SJSA1 (cell line): ENCODE results near the gene WDTC1. TPM values are rescaled to one million over a fixed set of nuclear protein-coding genes. Genes with fewer than 3 reads are reported as not detected.

Experiments
- DNase-seq, 2 experiments: peaks; one replicate each; pipeline ENCODE4 v3.0.0-alpha.2; 2015 to 2020; ENCODE audit warnings: low spot score in 2 of 2, low read depth in 1 of 2
- H3K27ac ChIP-seq: fragments of 250-450 bp; sonication (Bioruptor Pico); 2 replicates; pipeline ENCODE4 v1.5.1; 2020; ENCODE audit warnings: mild to moderate bottlenecking, moderate library complexity
- H3K27me3 ChIP-seq: fragments of 250-450 bp; sonication (Bioruptor Pico); replicated peaks from 2 replicates; pipeline ENCODE4 v1.5.1; 2020; ENCODE audit warnings: mild to moderate bottlenecking, moderate library complexity
- H3K36me3 ChIP-seq: fragments of 250-450 bp; sonication (Bioruptor Pico); 2 replicates; pipeline ENCODE4 v1.5.1; 2020; ENCODE audit warnings: mild to moderate bottlenecking
- H3K4me1 ChIP-seq: fragments of 250-450 bp; sonication (Bioruptor Pico); replicated peaks from 2 replicates; pipeline ENCODE4 v1.6.1; 2021; ENCODE audit warnings: mild to moderate bottlenecking
- H3K4me3 ChIP-seq: fragments of 250-450 bp; sonication (Bioruptor Pico); 2 replicates; pipeline ENCODE4 v1.5.1; 2020; ENCODE audit warnings: mild to moderate bottlenecking
- H3K9me3 ChIP-seq: fragments of 250-450 bp; sonication (Bioruptor Pico); replicated peaks from 2 replicates; pipeline ENCODE4 v1.5.1; 2020; ENCODE audit warnings: mild to moderate bottlenecking
- total RNA-seq: library from RNA; depleted of rRNA; stranded (reverse); fragments of >200 nt; shearing (Covaris generic); gene quantifications from 2 replicates; pipeline ENCODE4 v1.2.3, GENCODE V29; 2014

Gene WDTC1
- total RNA-seq, 1 experiment from 2014 or later, result 11.9 TPM

DNA sequence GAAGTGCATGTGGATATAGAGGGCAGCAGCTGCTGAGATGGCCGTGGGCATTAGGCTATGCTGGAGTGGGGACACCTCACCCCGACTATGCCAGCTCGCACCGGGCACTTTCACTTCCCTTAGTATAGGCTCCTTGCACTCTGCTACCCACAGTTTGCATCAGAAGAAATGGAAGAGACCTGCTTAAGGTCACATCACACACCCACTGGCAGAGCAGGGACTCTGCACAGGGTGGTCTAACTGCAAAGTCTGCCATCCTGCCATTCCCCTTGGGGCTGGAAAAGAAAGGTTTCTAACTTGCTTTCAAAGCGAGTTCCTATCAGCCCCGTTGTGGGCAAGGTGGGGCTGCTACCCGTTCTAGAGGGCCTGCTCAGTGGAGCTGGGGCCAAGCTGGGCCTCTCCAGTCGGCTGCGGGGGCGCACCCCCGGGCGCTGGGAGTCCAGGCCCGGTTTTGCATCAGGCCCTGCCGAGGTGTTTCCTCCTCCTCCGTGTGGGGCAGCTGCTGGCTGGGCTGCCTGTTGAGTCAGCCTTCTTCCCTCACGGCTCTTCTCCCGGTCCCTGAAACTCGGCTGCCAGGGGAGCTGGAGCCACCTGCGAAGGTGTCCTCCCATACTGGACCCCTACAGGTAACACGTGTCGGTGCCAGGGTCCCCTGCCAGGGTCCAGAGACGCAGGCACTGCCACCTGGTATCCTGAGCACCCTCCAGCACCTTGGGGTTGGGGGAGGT is 107.3 kb downstream of the WDTC1 start, which contains the start of gene SYTL1:
Gene SYTL1, plus strand, starts transcription at position 498 of the 728 bp plus-strand sequence. CDS start 3,313 bp downstream, outside the sequence.
- Histone ChIP-seq H3K27ac (no peak within 1 kb of the TSS), H3K27me3 (no peaks in the 10 kb centered on the region), H3K9me3 (no peaks in the 10 kb centered on the region), H3K36me3 (peaks cover 8% of the 10 kb centered on the region), H3K4me1 (peaks cover 19% of the 10 kb centered on the region), H3K4me3 (no peak within 1 kb of the TSS)
- peak in 1 of 2 experiments; percentile 31 for DNase-seq

DNA sequence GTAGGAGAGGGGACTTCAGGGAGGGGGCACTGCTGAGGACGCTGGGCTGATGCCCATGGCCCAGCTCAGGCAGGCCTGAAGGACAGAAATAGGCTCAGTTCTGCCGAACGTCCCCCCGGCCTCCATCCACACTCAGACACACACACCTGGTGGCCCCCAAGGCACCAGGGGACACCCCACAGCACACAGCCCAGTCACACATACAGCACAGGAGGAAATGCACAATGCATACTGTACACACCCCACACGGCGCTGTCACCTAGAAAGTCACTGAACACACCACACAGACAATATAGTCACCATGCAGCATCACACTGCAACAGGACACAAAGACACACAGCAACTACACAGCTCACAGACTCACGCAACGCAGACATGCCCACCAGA is 108.0 kb downstream of the WDTC1 start:
- Histone ChIP-seq H3K9me3 (no peaks in the 10 kb centered on the region), H3K27ac (no peak overlapping the region), H3K27me3 (no peaks in the 10 kb centered on the region), H3K4me3 (no peak overlapping the region), H3K36me3 (peaks cover 8% of the 10 kb centered on the region; the same call in 1 of the 2 replicates), H3K4me1 (peaks cover 26% of the 10 kb centered on the region)
- no peak for DNase-seq

DNA sequence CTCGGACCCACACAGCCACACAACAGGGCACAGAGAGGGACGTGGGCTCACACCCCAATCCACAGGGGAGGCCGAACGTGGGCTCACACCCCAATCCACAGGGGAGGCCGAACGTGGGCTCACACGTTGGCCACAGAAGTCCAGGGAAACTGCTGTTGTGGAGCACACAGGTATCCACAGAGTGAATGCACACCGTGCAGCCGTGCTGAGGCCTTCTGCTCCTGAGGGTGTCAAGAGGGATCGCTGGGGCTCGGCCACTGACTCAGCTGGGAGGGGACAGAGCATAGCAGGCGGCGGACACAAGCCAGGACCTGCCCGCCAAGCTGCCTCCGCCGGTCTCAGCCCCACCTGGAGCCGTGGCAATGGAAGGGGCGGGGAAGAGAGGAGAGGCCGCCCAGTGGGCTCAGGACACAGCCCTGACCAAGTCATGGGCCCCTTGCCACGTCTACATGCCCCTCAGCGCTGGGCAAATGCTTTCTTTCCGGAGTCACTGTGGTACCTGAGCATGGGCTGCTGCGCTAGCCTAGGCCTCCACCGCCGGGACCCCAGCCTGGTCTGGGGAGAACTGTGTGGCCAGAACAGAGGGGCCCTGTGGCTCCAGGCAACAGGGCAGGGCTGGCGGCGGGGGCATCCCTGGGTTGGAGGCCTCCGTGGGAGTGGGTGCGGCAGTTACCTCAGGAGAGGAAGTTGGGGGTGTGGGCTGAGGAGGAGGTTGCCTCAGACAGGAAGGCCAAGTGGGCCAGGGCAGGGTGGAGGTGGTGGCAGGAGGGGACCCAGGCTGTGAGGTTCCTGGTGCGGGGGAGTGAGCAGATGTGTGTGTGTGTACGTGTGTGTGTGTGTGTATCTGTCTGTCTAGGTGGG is 108.6 kb downstream of the WDTC1 start:
- Histone ChIP-seq H3K36me3 (peaks cover 8% of the 10 kb centered on the region; the same call in 1 of the 2 replicates), H3K9me3 (no peaks in the 10 kb centered on the region), H3K4me3 (no peak overlapping the region), H3K4me1 (peaks cover 31% of the 10 kb centered on the region), H3K27ac (no peak overlapping the region), H3K27me3 (no peaks in the 10 kb centered on the region)
- DNase-seq, result no peak

DNA sequence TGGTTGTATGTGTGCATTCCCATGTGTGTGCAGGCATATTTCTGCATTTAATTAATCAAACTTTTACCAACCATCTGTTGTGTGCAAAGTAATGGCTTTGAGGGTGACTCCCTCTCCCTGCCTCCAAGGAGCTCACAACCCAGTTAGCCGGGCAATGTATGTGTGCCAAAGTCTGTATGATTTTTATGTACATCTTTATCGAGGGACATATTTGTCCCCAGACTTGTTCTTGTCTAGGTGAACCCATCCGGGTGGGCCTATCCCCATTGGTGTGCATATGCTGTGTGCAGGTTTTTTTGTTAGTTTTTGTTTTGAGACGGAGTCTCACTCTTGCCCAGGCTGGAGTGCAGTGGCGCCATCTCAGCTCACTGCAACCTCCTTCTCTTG is 109.2 kb downstream of the WDTC1 start:
- H3K9me3 ChIP-seq, result no peaks in the 10 kb centered on the region
- no peak for DNase-seq
- no peak overlapping the region for H3K4me3 ChIP-seq
- no peaks in the 10 kb centered on the region for H3K27me3 ChIP-seq
- H3K36me3 ChIP-seq, result peaks cover 3% of the 10 kb centered on the region; the same call in 1 of the 2 replicates
- peaks cover 31% of the 10 kb centered on the region for H3K4me1 ChIP-seq
- H3K27ac ChIP-seq, result no peak overlapping the region

DNA sequence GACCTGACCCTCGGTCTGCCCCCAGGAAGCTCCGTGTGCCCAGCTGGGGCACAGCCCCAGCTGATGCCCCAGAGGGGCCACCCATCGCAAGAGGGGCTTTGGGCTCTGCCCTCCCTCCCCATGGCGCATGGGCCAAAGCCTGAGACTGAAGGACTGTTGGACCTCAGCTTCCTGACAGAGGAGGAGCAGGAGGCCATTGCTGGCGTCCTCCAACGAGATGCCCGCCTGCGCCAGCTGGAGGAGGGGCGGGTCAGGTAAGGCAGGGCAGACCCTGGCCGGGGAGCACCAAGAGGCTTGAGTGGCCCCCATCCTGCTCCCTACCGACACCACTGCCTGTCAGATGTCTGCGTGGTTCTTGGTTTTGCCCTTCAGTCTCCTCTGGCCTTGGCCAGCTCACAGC is 110.8 kb downstream of the WDTC1 start:
- Histone ChIP-seq H3K36me3 (no peaks in the 10 kb centered on the region), H3K27ac (no peak overlapping the region), H3K9me3 (no peaks in the 10 kb centered on the region), H3K4me3 (no peak overlapping the region), H3K27me3 (no peaks in the 10 kb centered on the region), H3K4me1 (peaks cover 47% of the 10 kb centered on the region)
- DNase-seq, result no peak

DNA sequence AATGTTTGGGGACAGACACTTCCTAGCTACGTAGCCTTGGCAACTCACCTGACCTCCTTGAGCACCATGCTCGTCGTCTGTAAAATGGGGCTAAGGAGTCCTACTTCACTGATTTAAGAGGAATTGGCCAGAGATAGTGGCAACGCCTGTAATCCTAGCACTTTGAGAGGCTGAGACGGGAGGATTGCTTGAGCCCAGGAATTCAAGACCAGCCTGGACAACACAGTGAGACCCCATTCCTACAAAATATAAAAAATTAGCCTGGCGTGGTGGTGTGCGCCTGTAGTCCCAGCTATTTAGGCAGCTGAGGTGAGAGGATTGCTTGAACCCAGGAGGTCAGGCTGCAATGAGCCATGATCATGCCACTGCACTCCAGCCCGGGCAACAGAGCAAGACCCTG is 111.9 kb downstream of the WDTC1 start:
- no peaks in the 10 kb centered on the region for H3K27me3 ChIP-seq
- H3K4me3 ChIP-seq, result no peak overlapping the region
- peaks cover 38% of the 10 kb centered on the region for H3K4me1 ChIP-seq
- H3K36me3 ChIP-seq, result no peaks in the 10 kb centered on the region
- no peak for DNase-seq
- no peaks in the 10 kb centered on the region for H3K9me3 ChIP-seq
- H3K27ac ChIP-seq, result no peak overlapping the region

DNA sequence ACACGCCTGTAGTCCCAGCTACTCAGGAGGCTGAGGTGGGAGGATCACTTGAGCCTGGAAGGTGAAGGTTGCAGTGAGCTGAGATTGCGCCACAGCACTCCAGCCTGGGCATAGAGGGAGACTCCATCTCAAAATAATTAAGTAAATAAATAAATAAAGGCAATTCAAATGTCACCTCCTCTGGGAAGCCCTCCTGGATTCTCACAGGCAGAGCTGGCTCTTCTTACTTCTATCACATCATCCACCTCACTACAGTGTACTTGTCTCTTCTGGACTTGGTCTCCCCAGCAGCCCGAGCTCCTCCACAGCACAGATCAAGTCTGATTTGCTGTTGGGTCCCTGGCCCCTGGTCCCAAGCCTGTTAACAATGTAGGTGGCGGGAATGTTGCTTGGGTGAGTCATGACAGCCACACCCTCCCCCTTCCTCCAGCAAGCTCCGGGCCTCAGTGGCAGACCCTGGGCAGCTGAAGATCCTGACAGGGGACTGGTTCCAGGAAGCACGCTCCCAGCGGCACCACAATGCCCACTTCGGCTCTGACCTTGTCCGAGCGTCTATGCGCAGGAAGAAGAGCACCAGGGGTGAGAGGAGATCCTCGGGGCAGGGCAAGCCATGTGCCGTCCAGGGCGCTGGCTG is 112.7 kb downstream of the WDTC1 start:
- H3K27me3 ChIP-seq, result no peaks in the 10 kb centered on the region
- H3K27ac ChIP-seq, result no peak overlapping the region
- H3K4me3 ChIP-seq, result no peak overlapping the region
- H3K4me1 ChIP-seq, result peaks cover 31% of the 10 kb centered on the region
- no peaks in the 10 kb centered on the region for H3K36me3 ChIP-seq
- no peaks in the 10 kb centered on the region for H3K9me3 ChIP-seq
- peak; percentile 55 to 71 for DNase-seq

DNA sequence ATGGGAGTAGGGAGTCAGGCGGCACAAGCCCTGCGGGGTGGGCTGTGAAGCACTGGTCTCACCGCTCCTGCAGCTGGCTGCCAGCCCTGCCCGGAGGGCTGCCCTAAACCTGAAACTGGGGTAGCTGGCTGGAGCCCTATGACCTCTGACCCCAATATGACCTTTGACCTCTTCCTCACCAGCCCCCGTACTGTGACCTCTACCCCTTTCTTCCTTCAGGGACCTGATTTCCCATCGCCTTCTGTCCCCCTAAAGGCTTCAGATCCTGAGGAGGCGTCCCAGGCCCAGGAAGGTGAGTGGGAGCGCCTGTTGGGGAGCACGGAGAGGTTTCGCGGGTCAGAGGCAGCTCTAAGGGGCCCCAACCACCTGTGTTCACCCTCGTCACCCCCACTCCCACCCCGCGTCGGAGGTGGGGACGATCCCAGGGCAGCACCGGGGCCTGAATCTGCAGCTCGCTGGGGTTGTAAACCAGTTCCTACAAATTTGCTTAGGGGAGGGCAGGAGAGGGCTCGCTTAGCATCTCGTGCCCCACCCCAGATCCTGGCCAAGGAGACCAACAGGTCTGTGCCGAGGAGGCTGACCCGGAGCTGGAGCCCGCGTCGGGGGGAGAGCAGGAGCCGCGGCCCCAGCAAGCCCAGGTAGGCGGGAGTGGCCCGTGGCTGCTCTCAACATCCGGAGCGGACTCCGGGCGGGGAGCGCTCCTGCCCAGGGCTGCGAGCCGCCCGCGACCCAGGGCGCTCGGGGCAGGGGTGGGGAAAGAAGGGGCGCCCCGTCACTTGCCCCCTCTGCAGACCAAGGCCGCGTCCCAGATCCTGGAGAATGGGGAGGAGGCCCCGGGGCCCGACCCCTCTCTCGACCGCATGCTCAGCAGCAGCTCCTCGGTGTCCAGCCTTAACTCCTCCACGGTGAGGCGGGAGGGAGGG is 114.7 kb downstream of the WDTC1 start:
- peak overlapping the region; percentile 46 for H3K4me3 ChIP-seq
- H3K4me1 ChIP-seq, result peaks cover 28% of the 10 kb centered on the region
- H3K36me3 ChIP-seq, result no peaks in the 10 kb centered on the region
- no peaks in the 10 kb centered on the region for H3K27me3 ChIP-seq
- no peaks in the 10 kb centered on the region for H3K9me3 ChIP-seq
- H3K27ac ChIP-seq, result no peak overlapping the region
- DNase-seq, result peak in 1 of 2 experiments; percentile 68

DNA sequence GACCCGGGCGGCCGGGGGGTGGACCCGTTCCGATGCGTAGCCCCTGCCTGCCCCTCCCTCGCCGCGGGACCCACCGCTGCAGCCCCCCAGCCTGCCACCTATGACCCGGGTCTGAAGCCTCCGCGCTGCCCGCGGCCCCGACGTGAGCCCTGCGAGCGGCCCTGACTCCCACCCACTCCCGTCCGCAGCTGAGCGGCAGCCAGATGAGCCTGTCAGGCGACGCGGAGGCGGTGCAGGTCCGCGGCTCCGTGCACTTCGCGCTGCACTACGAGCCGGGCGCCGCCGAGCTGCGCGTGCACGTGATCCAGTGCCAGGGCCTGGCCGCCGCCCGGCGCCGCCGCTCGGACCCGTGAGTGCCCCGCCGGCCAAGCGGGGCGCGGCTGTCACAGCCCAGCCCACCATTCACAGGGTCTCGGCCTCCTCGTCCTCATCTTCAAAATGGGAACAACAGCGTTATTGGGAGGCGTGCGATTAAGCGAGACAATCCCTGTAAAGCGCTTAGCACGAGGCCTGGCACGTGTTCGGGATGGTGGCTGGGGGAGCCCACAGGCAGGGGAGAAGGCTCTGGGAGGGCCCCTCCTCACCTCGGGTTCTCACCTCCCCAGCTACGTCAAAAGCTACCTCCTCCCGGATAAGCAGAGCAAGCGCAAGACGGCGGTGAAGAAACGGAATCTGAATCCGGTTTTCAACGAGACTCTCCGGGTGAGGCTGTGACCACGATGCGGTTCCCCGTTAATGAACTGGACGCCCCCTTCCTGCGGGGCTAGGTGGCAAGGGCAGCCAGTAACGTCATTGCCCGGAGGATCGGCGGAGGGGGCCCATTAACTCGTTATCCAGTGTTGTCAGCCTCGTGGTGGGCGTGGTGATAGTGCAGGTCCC is 115.6 kb downstream of the WDTC1 start:
- DNase-seq, result peak; percentile 60 to 76
- Histone ChIP-seq H3K36me3 (no peaks in the 10 kb centered on the region; the same call in 1 of the 2 replicates), H3K27me3 (no peaks in the 10 kb centered on the region), H3K4me3 (peak overlapping the region; percentile 46), H3K9me3 (no peaks in the 10 kb centered on the region), H3K27ac (no peak overlapping the region), H3K4me1 (peaks cover 28% of the 10 kb centered on the region)

DNA sequence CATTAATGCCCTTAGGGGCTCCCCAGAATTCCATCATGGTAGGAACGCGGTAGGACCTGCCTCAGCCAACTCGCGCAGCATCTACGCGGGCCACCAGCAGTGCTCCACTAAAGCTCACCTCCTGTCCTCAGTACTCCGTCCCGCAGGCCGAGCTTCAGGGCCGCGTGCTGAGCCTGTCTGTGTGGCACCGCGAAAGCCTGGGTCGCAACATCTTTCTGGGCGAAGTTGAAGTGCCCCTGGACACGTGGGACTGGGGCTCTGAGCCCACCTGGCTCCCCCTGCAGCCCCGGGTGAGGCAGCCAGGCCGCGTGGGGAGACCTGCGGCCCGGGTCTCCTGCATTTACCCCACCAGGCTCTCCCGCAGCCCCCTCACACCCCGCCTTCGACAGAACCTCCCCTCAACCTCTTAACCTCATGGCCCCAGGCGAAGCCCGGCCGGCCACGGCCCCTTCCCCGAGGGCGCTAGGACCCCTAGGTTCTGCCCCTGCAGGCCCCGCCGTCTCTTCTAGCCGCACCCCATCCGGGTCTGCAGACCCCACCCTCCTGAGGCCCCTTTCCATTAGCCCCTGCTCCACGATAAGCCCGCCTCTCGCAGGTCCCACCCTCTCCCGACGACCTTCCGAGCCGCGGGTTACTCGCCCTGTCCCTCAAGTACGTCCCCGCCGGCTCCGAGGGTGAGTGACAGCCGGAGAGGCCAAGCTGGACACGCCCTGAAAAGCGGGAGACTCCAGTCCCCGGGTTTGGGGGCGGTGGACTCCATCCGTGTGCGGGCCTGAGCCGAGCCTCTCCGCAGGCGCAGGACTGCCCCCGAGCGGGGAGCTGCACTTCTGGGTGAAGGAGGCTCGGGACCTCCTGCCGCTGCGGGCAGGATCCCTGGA is 116.5 kb downstream of the WDTC1 start:
- DNase-seq, result no peak
- Histone ChIP-seq H3K4me1 (peaks cover 28% of the 10 kb centered on the region), H3K27ac (no peak overlapping the region), H3K4me3 (no peak overlapping the region), H3K36me3 (peaks cover 8% of the 10 kb centered on the region), H3K27me3 (no peaks in the 10 kb centered on the region), H3K9me3 (no peaks in the 10 kb centered on the region)

DNA sequence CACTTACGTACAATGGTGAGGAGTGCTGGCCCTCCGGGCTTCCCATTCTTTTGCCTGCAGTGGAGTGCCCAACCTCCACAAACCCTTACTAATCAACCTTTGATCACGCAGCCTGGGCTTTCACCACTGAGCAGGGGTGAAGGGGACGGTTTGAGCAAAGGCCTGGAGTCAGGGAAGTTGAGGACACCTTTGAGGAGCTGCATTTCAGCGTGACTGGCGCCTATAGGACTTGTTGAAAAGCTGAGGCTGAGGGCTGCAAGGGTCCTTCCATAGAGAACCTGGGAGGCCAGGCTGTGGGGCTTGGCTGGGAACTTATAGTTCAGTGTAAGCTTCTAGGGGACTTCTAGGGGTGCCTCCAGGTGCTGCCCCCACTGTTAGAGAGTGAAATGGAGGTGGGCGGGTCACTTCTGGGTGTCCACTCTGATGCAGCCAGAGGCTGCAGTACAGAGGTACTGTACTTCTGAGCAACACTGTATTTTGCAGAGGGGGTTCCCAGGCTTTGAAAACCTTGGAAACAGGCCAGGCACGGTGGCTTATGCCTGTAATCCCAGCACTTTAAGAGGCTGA is 117.2 kb downstream of the WDTC1 start:
- Histone ChIP-seq H3K4me3 (no peak overlapping the region), H3K4me1 (peaks cover 28% of the 10 kb centered on the region), H3K36me3 (peaks cover 13% of the 10 kb centered on the region), H3K27me3 (no peaks in the 10 kb centered on the region), H3K9me3 (no peaks in the 10 kb centered on the region), H3K27ac (no peak overlapping the region)
- no peak for DNase-seq
